Kidney (tissue), 14 donors: ENCODE data around the gene VPS4B. TPM values are rescaled to one million over a fixed set of nuclear protein-coding genes. Genes with fewer than 3 reads are reported as not detected.

Experiments
- DNase-seq, 5 donors: peaks; one replicate each; pipeline ENCODE4 v3.0.0-alpha.2; 2013 to 2020
- FAIRE-seq: peaks from 2 replicates; lab custom pipeline; 2012; peaks lifted over from hg19 to GRCh38; lab: Jason Lieb, UNC
- H3K27ac ChIP-seq, 2 donors: one replicate each; pipeline ENCODE4 v1.7.0; 2013; ENCODE audit warnings: low read depth in 2 of 2, low read length in 2 of 2, inconsistent platforms in 1 of 2
- H3K27me3 ChIP-seq: one replicate; pipeline ENCODE4 v1.7.1; 2013; ENCODE audit warnings: low read length, inconsistent platforms; ENCODE audit not compliant: control insufficient read depth, insufficient read depth
- H3K36me3 ChIP-seq, 3 donors: one replicate each; pipeline versions ENCODE4 v1.7.0 to v1.7.1; 2013; ENCODE audit warnings: low read length in 3 of 3, control low read depth in 1 of 3, inconsistent platforms in 1 of 3; ENCODE audit not compliant: insufficient read depth in 3 of 3, control insufficient read depth in 2 of 3
- H3K4me1 ChIP-seq, 3 donors: one replicate each; pipeline versions ENCODE4 v1.7.0 to v1.7.1; 2013; ENCODE audit warnings: low read length in 3 of 3, inconsistent platforms in 1 of 3, low read depth in 1 of 3; ENCODE audit not compliant: control insufficient read depth in 2 of 3, insufficient read depth in 2 of 3
- H3K4me3 ChIP-seq, 3 donors: one replicate each; pipeline versions ENCODE4 v1.7.0 to v1.8.1; 2013; ENCODE audit warnings: low read length in 3 of 3, control low read depth in 1 of 3, inconsistent platforms in 1 of 3
- H3K9ac ChIP-seq, 3 donors: one replicate each; pipeline versions ENCODE4 v1.7.0 to v1.7.1; 2013; ENCODE audit warnings: low read length in 3 of 3, control low read depth in 1 of 3, inconsistent platforms in 1 of 3
- H3K9me3 ChIP-seq, 3 donors: one replicate each; pipeline versions ENCODE4 v1.7.0 to v1.7.1; 2013; ENCODE audit warnings: low read length in 3 of 3, control low read depth in 1 of 3, inconsistent platforms in 1 of 3; ENCODE audit not compliant: control insufficient read depth in 2 of 3, insufficient read depth in 1 of 3
- CTCF ChIP-seq: IDR thresholded peaks from 3 replicates; pipeline ENCODE4 v1.5.1; 2012; ENCODE audit warnings: mild to moderate bottlenecking, moderate library complexity, borderline replicate concordance; ENCODE audit not compliant: insufficient read depth; ENCODE audit errors: extremely low read depth
- intact Hi-C: fragments of 100-400 bp; cut with DNase I; formaldehyde crosslinking; loops from one replicate; pipeline ENCODE4 v1.11.1; 2022
- polyA plus RNA-seq: library from polyadenylated mRNA; stranded (reverse); fragments of 350-450 nt; fragmentation: Illumina TruSeq; extraction: RNeasy Lipid Tissue Mini Kit (QIAGEN cat#74804); gene quantifications from one replicate; pipeline ENCODE4 v1.2.3, GENCODE V29; 2014; ENCODE audit warnings: low read depth, low replicate concordance; ENCODE audit not compliant: insufficient read depth
- total RNA-seq: library from RNA; stranded (reverse); fragmentation: NEBNext Ultra II Directional; extraction: Animal tissue kit (Norgen Biotek cat#: 25700); gene quantifications from one replicate; pipeline ENCODE4 v1.2.1, GENCODE V29; 2021
- donor health status: control.
- donor health status: control.
- donor health status: control.
- donor health status: control.
- donor health status: control.
- donor health status: DM: yes; HTN: yes; CAD: no.
- donor health status: Normal renal cell carcinoma (clear cell type).

VPS4B gene
- total and polyA plus RNA-seq, 2 donors from 2014 or later: 15.7 to 63.7 TPM

- Histone ChIP-seq H3K36me3 (peaks cover 12 to 56% (median 18%) of the 10 kb centered on the region in 3 donors), H3K4me3 (no peak overlapping the region), H3K27ac (no peak overlapping the region), H3K27me3 (no peaks in the 10 kb centered on the region), H3K9me3 (no peaks in the 10 kb centered on the region), H3K4me1 (no peaks in the 10 kb centered on the region), H3K9ac (no peak overlapping the region)
- no peak for TF ChIP-seq CTCF
- FAIRE-seq (no peak), DNase-seq (no peak)
- intact Hi-C loops: no loop called here
Measured at GRCh38 chr18:63399300-63399699, 23.0 kb downstream of the VPS4B start.

DNA sequence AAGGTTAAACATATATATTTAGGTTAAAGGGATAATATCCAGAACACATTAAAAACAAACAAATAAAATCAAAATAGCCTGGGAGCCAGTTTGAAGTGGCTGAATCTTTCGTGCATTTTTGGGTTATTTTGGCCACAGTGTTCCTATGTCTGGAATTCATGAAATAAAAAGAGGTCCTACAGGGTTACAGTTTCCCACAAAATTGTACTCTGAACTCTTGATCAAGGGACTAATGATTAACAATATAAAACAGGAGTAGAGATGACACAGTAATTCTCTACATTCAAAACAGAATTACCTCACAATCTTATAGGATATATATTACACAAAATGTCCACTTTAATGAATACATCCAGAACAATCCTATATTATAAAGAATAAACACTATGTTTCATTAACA lies 24.9 kb downstream of the VPS4B start:
- intact Hi-C loops: no loop called here
- Histone ChIP-seq H3K4me3 (no peak overlapping the region), H3K27ac (no peak overlapping the region), H3K27me3 (no peaks in the 10 kb centered on the region), H3K9ac (no peak overlapping the region), H3K36me3 (peaks cover 8 to 48% (median 9%) of the 10 kb centered on the region in 3 donors), H3K4me1 (no peaks in the 10 kb centered on the region), H3K9me3 (no peaks in the 10 kb centered on the region)
- TF ChIP-seq CTCF: no peak
- DNase-seq: no peak
- FAIRE-seq: no peak

DNA sequence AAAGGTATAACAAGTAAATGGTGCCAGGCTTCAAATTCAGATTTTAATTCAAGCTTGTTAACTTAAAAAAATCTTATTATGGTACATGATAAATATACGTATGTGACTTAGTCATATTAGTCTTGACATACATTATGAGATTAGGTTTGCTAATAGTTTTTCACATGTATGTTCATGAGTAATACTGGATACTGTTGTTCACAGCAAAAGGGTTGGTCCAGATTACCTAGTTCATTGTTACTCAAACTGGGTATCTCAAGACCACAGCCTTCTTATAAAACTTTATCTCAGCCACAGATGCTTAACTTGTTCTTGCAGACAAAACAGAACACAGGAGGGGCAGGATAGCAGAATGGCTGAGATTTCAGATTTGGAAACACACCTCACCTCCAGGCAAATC lies 26.8 kb downstream of the VPS4B start:
- no peaks in the 10 kb centered on the region for H3K9me3 ChIP-seq
- H3K27me3 ChIP-seq: no peaks in the 10 kb centered on the region
- no peaks in the 10 kb centered on the region for H3K4me1 ChIP-seq
- intact Hi-C loops: no loop called here
- peaks cover 6 to 53% (median 9%) of the 10 kb centered on the region in 3 donors for H3K36me3 ChIP-seq
- DNase-seq: no peak
- TF ChIP-seq CTCF: no peak
- no peak for FAIRE-seq
- no peak overlapping the region for H3K4me3 ChIP-seq
- no peak overlapping the region for H3K27ac ChIP-seq
- no peak overlapping the region for H3K9ac ChIP-seq

DNA sequence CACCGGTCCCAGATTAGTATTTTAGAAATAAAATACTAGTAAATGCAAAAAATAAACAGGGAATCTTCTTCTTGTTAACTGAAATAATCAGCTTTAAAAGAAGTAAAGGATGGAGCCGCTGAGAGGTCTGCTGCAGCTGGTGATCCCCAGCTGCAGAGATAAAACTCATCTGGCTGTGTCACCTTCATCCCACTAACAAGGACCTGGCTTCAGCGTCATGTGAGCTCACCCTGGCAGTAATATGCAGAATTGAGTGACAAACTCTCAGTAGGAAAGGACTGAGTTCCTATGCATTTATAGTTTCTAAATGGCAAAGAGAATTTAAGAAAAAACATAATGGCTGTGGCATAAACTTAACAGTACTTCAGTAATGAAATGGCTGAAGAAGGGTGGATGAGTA lies 27.3 kb downstream of the VPS4B start:
- Histone ChIP-seq H3K36me3 (peaks cover 6 to 47% (median 9%) of the 10 kb centered on the region in 3 donors), H3K27ac (no peak overlapping the region), H3K27me3 (no peaks in the 10 kb centered on the region), H3K4me1 (no peaks in the 10 kb centered on the region), H3K4me3 (no peak overlapping the region), H3K9me3 (no peaks in the 10 kb centered on the region), H3K9ac (no peak overlapping the region)
- DNase-seq: no peak
- no peak for TF ChIP-seq CTCF
- no peak for FAIRE-seq
- intact Hi-C loops: no loop called here
